ENCODE data around the gene NPFF. TPM values are rescaled to one million over a fixed set of nuclear protein-coding genes. Genes with fewer than 3 reads are reported as not detected.

Gene NPFF
- total and polyA plus RNA-seq, 10 of the 15 experiments (the other 5 are each of a cell fraction or from before 2014, with no cell fraction given), result 0.21 to 0.69 (median 0.23) TPM; not detected in 7

- ChIA-PET RAD21 (ENCODE audit: unreplicated experiment) (no interaction called here), POLR2A (interaction anchor here (0.5 kb wide), 1 partner anchor 398 kb away, joined by 5 read pairs; no protein-coding TSS in a partner anchor), SMC1A (ENCODE audit: uncharacterized antibody, unreplicated experiment) (no interaction called here), CTCF (no interaction called here)
- H3K36me3 ChIP-seq (ENCODE audit: control insufficient read depth in 2 of 2, insufficient read depth in 2 of 2, low read length in 1 of 2), result peaks cover 11 to 21% of the 10 kb centered on the region in 2 experiments; a peak in 3 of 4 replicates
- H3K79me2 ChIP-seq (ENCODE audit: control insufficient read depth, insufficient read depth, low read length), result no peaks in the 10 kb centered on the region
- FAIRE-seq, result no peak
- WGBS (ENCODE audit: insufficient coverage, insufficient replicate concordance, low lambda C conversion rate, missing lambda C conversion rate), result 80% methylated on average over 6 of the region's 6 CpGs
- DNase-seq (ENCODE audit: low read depth, low spot score), result no peak
- H3K4me2 ChIP-seq (ENCODE audit: control insufficient read depth, insufficient read depth), result no peak overlapping the region
- no peak for TF ChIP-seq ZZZ3 (IDR thresholded peaks at IDR 0.05; ENCODE audit: control insufficient read depth, insufficient read length, low read depth)
- no peak for TF ChIP-seq SP1 (IDR thresholded peaks at IDR 0.05; ENCODE audit: low read depth, low read length)
- TF ChIP-seq, protein P1, sequence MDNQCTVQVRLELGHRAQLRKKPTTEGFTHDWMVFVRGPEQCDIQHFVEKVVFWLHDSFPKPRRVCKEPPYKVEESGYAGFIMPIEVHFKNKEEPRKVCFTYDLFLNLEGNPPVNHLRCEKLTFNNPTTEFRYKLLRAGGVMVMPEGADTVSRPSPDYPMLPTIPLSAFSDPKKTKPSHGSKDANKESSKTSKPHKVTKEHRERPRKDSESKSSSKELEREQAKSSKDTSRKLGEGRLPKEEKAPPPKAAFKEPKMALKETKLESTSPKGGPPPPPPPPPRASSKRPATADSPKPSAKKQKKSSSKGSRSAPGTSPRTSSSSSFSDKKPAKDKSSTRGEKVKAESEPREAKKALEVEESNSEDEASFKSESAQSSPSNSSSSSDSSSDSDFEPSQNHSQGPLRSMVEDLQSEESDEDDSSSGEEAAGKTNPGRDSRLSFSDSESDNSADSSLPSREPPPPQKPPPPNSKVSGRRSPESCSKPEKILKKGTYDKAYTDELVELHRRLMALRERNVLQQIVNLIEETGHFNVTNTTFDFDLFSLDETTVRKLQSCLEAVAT (IDR thresholded peaks at IDR 0.05), result no peak
- TF ChIP-seq PML (IDR thresholded peaks at IDR 0.05; ENCODE audit: low read length), result no peak
- no peak for TF ChIP-seq SREBF2 (IDR thresholded peaks at IDR 0.05; ENCODE audit: low read length)
- TF ChIP-seq JUND (IDR thresholded peaks at IDR 0.05; ENCODE audit: low read depth, low read length), result no peak
- TF ChIP-seq RB1 (IDR thresholded peaks at IDR 0.05; ENCODE audit: borderline replicate concordance), result no peak
- no peak for TF ChIP-seq FOXM1 (IDR thresholded peaks at IDR 0.05; ENCODE audit: low read depth, low read length)
- TF ChIP-seq CHD4 (IDR thresholded peaks at IDR 0.05), result no peak
- TF ChIP-seq IRF4 (IDR thresholded peaks at IDR 0.05; ENCODE audit: low read depth, low read length), result no peak
- no peak for TF ChIP-seq ZBTB11 (CRISPR knock-in tag; IDR thresholded peaks at IDR 0.05)
- TF ChIP-seq SMAD5 (IDR thresholded peaks at IDR 0.05; ENCODE audit: low read depth), result no peak
- TF ChIP-seq MEF2A (IDR thresholded peaks at IDR 0.05; ENCODE audit: insufficient read depth, low read depth, low read length), result no peak
- intact Hi-C loops (cut with micrococcal nuclease; ENCODE audit: unreplicated experiment), result no loop called here
- H2AFZ ChIP-seq (ENCODE audit: control insufficient read depth, low read depth, low read length), result no peak overlapping the region
- no peak overlapping the region for H3K9ac ChIP-seq (ENCODE audit: control insufficient read depth, insufficient read depth, low read length)
- H3K27me3 ChIP-seq (replicated peaks in 1 of 2; ENCODE audit: control insufficient read depth in 2 of 2, insufficient read depth in 2 of 2, low read length in 1 of 2), result no peaks in the 10 kb centered on the region
- no peak overlapping the region for H3K27ac ChIP-seq (ENCODE audit: control insufficient read depth, insufficient read depth)
- in situ Hi-C loops (cut with MboI), result no loop called here
- H3K4me1 ChIP-seq (ENCODE audit: control insufficient read depth, insufficient read depth, low read length), result no peaks in the 10 kb centered on the region
- no peaks in the 10 kb centered on the region for H3K9me3 ChIP-seq (replicated peaks; ENCODE audit: control insufficient read depth, insufficient read depth, low read length)
- no peak for ATAC-seq
- H4K20me1 ChIP-seq (ENCODE audit: control insufficient read depth, insufficient read depth), result no peaks in the 10 kb centered on the region
- no peak overlapping the region for H3K4me3 ChIP-seq
- no TSS peak for BruUV-seq (replicated peaks)
Observed at GRCh38 chr12:53514628-53515290, 7.5 kb upstream of the NPFF start.

All from GM12878 (cell line).